NCI-H1436 (cell line): ENCODE results near the gene MAEA.
A peak's percentile ranks its signal among the peaks of the same experiment; 100 is the strongest.
"Not testable (repeated sequence)": the region's sequence is repeated elsewhere in the genome, so short reads cannot be mapped to it uniquely, and the experiment has no call there.

Source experiments
- DNase-seq: peaks from one replicate; lab custom pipeline; 2025; lab: John Stamatoyannopoulos, UW

Gene MAEA

DNA sequence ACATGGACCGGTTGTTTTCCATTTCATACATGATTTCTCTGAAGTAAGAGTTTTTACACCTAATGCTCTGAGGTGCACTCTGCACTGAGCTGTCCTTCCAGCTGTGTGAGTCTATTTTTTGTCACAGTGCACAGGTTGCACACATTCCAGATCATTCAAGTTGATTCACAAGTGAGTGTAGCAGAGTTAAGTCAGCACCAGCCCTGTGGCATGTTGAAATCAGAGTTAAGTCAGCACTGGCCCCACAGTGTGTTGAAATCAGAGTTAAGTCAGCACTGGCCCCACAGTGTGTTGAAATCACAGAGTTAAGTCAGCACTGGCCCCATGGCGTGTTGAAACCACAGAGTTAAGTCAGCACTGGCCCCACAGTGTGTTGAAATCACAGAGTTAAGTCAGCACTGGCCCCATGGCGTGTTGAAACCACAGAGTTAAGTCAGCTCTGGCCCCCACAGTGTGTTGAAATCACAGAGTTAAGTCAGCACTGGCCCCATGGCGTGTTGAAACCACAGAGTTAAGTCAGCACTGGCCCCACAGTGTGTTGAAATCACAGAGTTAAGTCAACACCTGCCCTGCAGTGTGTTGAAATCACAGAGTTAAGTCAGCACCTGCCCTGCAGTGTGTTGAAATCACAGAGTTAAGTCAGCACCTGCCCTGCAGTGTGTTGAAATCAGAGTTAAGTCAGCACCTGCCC, 45.6 kb downstream of the MAEA start:
- not testable (repeated sequence) for DNase-seq

- no peak for DNase-seq
These were observed 46.4 kb downstream of the MAEA start for GRCh38 chr4:1336088-1336491.

DNA sequence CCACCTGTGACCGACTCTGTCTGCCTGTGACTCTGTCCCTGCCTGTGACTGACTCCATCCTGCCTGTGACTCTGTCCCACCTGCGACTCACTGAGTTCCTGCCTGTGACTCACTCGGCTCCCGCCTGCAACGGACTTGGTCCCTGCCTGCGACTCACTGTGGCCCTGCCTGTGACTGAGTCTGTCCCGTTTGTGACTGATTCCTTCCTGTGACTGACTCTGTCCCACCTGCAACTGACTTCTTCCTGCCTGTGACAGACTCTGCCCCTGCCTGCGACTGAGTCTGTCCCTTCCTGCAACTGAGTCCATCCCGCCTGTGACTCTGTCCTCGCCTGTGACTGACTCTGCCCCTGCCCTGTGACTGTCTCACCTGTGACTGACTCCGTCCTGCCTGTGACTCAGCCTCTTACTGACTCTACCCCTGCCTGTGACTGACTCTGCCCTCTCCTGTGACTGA, 47.7 kb downstream of the MAEA start:
- DNase-seq: no peak

DNA sequence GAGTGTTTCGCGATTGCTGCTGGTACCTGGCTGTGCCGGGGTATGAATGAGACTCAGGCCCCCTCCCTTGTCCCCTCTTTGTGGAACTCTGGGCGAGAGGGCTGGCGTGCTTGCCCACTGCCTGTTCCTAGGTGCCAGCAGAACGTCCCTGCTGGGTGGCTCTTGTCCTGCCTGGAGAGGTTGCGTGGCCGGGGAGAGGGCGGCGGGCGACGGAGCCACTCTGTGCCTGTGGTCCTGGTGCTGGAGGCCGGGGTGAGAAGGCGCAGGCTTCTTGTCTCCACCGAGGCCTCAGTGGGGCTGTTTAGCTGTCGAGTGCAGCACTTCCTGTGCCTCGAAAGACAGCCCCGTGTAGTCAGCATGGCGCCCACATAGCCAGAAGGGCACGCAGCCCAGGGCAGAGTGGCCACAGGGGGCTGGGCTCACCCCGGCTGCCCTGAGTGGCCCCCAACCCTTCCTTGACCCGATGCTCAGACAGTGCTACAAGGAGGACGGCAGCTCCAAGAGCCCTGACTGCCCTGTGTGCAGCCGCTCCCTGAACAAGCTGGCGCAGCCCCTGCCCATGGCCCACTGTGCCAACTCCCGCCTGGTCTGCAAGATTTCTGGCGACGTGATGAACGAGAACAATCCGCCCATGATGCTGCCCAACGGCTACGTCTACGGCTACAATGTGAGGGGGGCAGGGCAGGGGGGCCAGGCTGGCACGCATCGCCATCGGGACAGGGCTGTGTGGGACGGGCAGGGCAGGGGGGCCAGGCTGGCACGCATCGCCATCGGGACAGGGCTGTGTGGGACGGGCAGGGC, 48.5 kb downstream of the MAEA start:
- DNase-seq: no peak

- DNase-seq: no peak
These were observed 49.2 kb downstream of the MAEA start for GRCh38 chr4:1338752-1339414.

- DNase-seq: no peak
These were observed 49.8 kb downstream of the MAEA start for GRCh38 chr4:1339489-1339888.

DNA sequence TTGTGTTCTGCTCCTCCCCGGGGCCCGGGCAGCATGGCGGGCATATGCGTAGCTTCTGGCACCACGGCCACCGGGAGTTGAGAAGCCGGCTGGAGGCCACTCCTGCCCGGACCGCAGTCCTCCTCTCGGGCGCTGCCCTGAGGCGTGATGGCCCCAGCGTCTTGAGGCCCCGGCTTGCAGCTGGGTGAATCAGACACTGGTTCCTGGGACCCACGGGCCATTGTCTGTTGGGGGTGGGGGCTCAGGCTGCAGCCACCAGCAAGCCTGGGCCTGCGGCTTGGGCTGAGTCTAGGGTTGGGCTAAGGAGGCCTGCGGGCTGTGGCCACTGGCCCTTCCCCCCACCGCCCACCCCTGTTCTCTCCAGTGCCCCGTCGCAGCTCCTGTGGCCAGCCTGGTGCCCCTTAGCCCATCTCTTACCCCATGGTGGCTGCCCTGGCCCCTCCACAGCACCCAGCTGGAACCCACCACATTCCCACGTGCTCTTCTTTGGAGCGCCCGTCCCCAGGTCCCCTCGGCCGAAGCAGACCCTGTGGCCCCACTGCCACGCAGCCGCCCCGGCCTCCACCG, 50.6 kb downstream of the MAEA start:
- no peak for DNase-seq

- no peak for DNase-seq
These were observed 51.2 kb downstream of the MAEA start for GRCh38 chr4:1340861-1341260.

DNA sequence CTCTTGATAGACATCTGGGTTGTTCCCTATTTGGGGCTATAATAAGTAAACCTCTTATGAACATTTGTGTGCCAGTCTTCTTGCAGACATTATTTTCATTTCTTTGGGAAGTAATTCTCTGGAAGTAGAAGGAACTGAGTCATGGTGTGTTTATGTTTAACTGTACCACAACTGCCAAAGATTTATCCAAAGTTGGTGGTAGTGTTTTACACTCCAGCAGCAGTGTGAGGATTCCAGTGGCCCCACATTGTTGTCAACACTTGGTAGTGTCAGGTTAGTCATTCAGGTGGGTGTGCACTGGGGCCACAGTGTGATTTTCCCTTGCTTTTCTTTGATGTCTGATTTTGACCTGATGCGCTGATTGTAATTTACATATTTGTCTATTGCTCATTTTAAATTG, 52.3 kb downstream of the MAEA start:
- no peak for DNase-seq

GRCh38 chr4:1344696-1345095, 55.0 kb downstream of the MAEA start:
- no peak for DNase-seq

DNA sequence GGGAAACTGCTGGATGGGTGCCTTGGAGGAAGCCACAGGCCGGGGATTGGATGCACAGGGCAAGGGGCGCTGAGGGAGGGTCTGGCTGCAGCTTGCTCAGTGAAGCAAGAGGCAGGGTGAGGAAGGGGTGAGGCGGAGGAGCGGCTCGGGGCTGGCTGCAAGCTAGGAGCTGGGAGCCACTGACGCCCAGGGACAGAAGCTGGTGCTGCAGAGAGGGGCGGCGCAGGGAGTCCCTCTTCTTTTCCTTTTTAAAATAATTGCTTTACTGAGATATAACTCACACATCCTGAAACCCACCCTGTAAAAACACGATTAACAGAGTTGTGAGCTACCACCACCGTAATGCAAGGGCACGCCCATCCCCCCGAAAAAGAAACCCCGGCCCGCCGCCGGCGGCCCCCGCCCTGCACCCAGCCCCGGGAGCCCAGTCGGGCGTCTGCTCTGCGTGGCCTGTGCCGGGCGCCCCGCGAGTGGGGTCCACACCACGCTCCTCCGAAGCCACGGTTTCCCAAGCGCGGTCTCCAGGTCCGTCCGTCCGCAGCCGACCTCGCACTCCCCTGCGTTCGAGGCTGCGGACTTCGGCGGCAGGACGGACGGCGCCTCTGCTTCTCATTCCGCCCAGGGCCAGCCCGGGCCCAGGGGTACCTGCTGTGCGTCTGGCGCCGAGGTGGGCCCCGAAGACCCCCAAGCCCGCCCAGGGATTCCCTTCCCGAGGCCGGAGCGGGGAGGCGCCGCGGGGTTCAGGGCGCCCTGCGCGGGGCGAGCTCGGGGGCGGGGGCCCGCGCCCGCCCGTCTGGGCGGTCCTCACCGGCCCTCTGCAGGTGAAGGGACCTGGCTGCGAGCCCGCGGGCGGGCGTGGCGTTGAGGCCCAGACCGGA, 56.5 kb downstream of the MAEA start:
- DNase-seq: peak; percentile 23

DNA sequence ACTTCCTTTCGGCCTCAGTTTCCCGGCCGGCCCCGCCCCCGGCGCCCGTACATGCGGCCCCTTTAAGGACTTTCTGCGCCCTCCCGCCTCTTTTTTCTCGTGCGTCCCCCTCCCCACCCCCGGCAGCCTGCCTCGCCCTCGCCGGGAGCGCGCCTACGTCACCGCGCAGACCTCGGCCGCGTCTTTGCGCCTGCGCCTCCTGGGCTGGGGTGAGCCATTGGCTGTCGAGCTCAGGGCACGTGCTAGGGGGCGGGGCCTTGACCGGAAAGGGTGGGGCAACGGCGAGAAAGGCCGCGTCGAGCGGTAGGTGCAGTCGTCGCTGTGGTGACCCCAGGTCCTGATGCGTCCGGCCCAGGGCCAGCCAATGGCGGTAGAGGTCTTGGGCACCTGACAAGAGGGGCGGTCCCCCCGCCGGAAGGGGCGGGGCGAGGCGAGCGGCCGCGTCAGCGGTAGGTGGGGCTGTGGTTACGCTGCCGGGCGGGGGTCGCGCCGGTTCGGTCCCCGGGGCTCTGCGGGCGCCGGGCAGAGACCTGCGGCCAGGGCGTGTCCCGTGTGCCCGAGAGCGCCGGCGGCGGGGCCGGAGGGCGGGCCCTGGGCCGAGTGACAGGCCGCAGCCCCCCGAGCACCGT, 57.2 kb downstream of the MAEA start, which contains the start of gene UVSSA:
TSS of gene UVSSA (plus strand) at position 428 of the 629 bp plus-strand sequence. CDS start 884 bp downstream, outside the sequence.
- DNase-seq: peak; percentile 98

DNA sequence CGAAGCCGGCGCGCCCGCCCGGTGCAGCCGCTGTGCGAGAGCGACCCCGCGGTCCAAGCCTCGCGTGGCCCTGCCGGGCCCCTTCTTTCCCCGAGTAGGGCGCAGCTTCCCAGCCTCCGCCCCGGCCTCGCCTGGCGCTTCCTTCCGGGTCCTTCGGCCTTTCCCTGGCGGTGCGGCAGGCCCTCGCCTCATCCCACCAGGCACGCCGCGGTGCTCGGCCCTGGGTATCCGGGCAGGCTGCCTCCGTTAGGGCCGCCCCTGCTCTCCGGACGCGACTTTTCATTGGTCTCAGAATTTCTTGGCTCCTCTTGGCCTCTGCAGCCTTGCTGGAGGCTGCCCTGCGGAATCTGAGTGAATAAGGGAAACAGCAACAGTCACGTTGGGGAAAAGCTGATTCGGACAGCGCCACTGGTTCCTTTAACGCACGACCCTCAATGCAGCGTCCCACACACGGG, 57.7 kb downstream of the MAEA start:
- DNase-seq: peak; percentile 37

DNA sequence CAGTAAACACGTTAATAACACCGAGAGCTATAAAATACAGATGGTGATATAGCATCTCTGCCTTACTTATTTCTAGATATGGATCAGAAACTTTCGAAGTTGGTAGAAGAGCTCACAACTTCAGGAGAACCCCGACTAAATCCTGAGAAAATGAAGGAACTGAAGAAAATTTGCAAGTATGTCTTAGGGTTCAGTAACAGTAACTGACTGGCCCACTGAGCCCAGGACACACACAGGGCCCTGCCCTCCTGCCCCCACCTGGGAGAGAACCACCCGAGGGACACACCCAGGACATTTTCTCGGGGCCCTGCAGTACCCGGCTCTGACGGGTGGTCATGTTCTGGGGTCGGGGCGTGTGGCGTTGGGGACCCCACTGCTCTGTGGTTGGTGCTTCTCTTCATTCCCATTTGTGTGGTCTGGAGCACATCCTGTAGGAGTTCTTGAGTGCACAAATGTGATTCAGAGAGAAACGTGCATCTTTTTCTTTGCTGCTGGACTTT, 58.4 kb downstream of the MAEA start:
- no peak for DNase-seq

- no peak for DNase-seq
These were observed 59.1 kb downstream of the MAEA start for GRCh38 chr4:1348746-1349145.

DNA sequence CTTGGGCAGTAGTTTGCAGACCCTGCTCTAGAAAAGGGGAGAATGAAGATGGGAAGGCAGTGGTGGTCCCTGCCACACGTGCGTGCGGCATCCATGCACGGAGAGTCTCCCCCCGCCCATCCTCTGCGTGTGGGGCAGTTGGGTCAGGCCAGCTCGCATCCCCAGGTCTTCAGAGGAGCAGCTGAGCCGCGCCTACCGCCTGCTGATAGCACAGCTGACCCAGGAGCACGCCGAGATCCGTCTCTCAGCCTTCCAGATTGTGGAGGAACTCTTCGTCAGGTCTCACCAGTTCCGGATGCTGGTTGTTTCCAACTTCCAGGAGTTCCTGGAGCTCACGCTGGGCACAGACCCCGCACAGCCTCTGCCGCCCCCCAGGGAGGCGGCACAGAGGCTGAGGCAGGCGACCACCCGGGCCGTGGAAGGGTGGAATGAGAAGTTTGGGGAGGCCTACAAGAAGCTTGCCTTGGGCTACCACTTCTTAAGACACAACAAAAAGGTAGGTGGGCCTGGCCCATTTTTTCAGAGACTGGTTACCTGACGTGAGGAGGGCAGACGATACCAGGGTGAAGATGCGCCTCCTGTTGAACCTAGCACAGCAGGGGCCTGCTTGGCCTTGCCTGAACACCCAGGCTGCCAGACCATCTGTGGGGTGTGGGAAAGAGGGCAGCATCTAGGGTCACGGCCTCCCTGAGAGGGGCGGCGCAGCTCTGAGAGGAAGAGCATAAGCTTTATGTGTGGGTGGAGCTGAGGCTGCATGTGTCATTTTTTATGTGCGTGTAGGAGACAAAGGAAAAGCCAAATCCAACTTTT, 59.9 kb downstream of the MAEA start:
- no peak for DNase-seq

GRCh38 chr4:1350169-1350520, 60.5 kb downstream of the MAEA start:
- DNase-seq: no peak

DNA sequence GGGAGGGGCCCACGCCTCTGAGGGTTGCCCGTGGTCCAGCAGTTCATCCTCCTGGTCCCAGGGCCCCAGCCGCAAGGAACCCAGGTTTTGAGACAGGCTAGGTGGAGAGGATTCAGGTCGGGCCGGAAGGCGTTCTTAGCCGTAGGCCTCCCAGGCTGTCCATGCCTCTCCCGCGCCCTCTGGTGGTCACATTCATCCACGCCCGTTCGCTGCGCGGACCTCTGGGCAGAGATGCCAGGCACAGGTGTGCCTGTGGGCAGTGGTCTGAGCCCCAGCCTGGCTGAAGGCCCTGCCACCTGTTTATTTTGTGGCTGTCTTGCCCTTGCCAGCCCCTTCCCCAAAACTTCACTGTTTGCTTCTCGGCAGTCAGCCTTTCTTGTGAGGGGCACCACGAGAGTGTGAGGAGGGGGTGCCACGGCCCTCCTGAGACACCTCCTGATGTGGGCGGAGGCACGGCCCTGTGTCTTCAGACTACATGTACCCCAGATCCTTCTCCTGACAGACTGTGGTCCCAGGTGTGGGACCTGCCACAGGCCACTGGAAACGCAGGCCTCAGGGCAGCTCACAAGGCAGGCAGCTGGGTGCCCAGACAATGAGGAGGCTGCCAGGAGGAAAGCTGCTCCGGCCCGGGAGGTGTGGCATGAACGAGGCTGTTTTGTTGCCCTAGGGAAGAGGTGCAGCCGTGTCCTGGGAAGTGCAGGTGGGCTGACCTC, 62.3 kb downstream of the MAEA start:
- DNase-seq: peak; percentile 78

- DNase-seq: no peak
These were observed 62.8 kb downstream of the MAEA start for GRCh38 chr4:1352567-1352900.
